Mesenteric fat pad (tissue), 1 donor: ENCODE results near the gene CCDC124. TPM values are rescaled to one million over a fixed set of nuclear protein-coding genes. Genes with fewer than 3 reads are reported as not detected.

Experiments used
- DNase-seq: peaks from one replicate; pipeline ENCODE4 v3.0.0-alpha.2; 2020; ENCODE audit warnings: low spot score
- total RNA-seq: library from RNA; stranded (reverse); fragmentation: NEBNext Ultra II Directional; extraction: Animal tissue kit (Norgen Biotek cat#: 25700); gene quantifications from one replicate; pipeline ENCODE4 v1.2.1, GENCODE V29; 2021
- donor health status: DM: yes; HTN: yes; CAD: no.

CCDC124 gene
- total RNA-seq, 1 donor from 2014 or later: 78.9 TPM

- DNase-seq: no peak
These were observed 19.5 kb downstream of the CCDC124 start for GRCh38 chr19:17951990-17952976.

DNA sequence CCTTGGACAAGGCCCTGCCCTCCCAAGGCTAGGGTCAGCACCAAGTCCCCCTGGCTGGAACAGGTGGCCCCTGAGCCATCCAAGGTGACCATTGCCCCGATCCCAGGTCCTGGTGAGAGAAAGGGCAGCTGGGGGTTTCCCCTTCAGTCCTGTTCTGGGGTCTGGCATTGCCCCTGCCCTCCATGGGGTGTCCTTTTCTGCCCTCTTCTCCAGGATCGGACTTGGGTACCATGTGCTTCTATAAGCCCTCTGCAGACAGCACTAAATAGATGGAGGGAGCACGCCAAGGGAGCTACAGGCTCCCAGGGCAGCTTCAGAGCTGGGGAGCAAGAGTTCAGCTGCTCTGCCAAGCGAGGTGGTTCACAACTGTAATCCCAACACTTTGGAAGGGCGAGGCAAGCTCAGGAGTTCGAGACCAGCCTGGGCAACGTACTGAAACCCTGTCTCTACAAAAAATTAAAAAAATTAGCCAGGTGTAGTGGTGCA, 20.5 kb downstream of the CCDC124 start:
- DNase-seq: no peak

DNA sequence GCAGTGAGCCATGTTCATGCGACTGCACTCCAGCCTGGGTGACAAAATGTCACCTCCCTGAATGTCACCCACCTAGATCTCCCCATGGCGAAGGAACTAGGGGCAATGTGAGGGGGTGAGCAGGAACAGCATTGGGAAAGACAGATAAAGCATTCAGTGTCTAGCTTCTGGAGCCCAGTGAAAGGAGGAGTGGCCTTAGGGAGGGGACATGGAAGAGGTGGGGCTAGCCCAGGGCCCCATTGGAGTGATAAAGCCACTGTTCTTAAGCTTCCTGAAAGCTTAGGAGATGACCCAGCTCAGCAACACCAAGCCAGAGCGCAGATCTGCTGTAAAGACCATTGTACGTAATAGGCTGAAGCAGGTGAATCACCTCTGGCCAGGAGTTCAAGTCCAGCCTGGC, 21.1 kb downstream of the CCDC124 start:
- DNase-seq: no peak

DNA sequence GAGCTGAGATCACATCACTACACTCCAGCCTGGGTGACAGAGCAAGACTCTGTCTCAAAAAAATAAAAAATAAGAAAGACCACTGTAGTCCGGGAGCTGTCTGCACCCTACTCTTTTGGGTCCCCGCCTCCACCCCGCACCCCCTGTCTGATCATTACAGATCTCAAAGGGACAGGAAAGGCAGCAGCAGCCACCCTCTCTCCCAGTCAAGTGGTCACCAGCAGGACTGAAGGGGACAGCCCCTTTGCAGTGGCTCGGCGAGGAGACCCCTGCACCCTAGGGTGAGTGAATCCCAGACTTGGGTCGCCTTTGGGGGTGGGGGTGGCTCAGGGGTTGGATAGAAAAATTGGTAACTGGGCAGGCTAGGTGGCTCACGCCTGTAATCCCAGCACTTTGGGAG, 21.6 kb downstream of the CCDC124 start:
- DNase-seq: no peak

- no peak for DNase-seq
These were observed 24.5 kb downstream of the CCDC124 start for GRCh38 chr19:17957149-17957849.

DNA sequence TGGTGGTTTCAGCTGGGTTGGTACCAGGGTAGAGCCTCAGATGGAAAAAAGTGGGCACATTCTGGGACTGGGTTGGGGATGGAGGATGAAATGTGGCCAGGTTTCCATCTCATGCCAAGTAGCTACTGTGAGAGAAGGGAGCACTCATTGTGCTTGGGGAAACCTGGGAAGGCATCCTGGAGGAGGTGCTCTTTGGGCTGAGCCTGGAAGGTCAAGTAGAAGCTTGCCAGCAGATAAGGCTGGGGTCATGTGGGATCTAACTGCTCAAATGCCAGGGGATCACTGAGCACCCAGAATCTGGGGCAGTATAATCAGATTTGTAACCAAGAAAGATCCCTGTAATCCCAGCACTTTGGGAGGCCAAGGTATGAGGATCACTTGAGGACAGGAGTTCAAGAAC, 25.1 kb downstream of the CCDC124 start:
- DNase-seq: no peak

DNA sequence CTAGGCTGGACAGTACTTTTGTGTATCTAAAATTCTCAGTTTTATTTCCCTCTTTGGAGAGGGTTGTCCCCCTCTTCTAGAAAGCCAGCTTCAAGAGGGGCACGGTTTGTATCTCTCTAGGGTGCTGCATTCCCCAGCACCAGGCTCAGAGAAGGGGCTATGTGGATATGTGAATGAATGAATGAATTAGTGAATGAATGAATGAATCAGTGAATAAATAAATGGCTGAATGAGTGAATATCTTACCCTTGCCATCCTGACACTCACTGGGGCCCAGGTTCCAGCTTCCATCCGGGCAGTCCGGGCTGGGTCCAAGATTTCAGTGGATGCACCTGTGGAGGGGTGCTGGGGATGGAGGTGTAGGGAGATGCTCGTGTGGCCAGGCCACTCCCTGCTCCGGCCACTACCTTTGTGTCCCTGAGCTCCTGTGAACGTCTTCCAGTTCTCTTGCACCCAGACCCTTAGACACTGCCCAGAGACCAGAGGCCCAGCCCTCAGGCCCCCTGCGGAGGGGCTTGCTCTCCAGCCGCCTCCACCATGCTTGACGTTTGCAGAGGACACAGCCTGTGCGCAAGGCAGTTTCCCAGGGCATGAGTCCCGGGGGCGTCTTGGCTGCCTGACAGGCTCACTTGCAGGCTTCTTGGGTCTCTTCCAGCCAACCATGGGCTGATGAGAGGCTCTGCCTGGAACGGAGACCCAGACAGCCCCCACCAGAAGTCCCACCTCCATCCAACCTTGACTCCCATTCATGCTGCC, 31.3 kb downstream of the CCDC124 start:
- no peak for DNase-seq

DNA sequence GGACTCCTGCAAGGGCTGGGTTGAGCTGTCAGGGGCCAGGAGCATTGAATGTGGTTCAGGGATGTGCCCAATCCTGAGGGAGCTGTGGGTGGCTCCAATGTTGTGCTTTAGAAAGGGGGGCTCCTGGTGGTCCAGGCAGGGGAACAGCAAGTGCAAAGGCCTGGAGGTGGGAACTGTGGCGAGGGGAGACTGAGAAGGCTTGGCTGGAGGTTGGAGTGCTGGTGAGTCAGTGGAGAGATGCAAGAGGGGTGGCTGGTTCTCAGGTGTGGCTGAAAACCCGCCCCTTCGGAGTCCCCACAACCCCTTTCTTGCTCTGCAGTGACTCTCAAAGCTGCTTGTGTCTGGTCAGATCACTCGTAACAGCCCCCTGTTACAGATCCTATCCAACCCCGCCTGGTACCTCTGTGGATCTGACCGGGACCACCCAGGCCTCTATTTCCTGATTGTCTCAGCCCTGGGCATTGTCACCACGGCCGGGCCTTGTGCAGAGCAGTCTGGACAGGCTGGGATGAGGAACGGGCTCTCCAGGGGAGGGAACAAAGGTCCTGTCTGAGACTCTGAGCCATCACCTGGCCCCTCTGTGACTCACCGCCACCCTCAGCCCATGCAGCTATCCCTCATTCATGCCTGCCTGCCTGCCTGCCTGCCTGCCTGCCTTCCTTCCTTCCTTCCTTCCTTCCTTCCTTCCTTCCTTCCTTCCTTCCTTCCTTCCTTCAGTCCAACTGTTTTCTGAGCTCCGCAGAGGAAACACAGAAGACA, 32.7 kb downstream of the CCDC124 start:
- no peak for DNase-seq

GRCh38 chr19:17966129-17966483, 33.3 kb downstream of the CCDC124 start:
- no peak for DNase-seq

- no peak for DNase-seq
These were observed 33.9 kb downstream of the CCDC124 start, which contains the start of gene KCNN1 for GRCh38 chr19:17966550-17967256. KCNN1 (plus strand) TSS chr19:17967107; CDS start chr19:17973889, 6,782 bp downstream.

DNA sequence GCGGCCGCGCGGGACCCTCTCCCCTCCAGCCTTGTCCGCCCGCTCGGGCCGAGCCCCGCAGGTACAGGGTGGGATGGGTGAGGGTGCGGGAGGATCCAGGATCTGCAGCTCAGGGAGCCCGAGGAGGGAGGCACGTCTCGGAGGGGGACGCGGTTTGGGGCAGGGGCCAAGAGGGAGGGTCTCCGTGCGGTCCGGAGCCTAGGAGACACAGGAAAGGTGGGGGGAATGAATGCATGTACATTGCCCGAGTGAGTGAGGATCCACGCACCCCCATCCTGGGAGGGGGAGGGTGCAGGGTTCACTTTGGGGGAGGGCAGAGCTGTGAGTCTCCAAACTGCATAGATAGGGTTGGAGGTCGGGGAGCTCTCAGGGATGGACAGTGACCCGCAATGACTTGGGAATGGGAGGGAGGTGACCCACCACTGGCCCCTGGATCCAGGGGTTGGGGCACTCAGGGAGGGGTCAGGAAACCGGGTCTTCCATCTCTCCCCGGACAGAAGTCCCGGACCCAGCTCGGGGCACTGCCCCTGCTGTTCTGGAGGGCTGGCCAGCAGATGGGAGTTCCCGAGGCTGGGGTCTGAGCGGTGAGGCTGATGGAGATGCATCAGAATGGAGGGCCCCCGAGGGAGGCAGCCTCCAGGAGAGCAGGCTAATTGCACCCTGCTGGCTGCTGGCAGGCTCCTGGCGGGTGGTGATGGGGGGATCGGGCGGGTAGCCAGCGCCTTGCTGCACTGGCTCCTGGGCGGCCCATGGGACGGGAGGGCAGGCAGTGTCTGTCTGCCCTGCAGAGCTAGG, 34.6 kb downstream of the CCDC124 start:
- DNase-seq: no peak

DNA sequence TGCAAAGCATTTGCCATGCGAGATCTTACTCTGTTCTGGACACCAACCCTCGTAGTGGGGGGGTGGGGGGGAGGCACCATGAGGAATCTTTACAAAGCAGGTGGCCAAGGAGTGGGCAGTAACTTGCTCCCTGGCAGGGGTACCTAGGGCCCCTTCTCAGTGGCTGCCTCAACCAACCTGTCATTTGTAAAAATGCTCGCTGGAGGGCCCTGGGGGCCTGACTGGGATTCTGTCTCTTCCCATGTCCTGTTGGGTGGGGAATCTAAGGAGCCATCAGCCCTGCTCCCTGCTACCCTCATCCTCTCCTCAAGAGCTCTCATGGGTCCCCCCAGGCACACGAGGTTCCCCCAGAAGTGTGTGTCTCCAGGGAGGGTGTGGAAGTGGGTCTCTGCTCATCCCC, 35.5 kb downstream of the CCDC124 start:
- DNase-seq: no peak

- DNase-seq: no peak
These were observed 36.4 kb downstream of the CCDC124 start for GRCh38 chr19:17969096-17969792.

DNA sequence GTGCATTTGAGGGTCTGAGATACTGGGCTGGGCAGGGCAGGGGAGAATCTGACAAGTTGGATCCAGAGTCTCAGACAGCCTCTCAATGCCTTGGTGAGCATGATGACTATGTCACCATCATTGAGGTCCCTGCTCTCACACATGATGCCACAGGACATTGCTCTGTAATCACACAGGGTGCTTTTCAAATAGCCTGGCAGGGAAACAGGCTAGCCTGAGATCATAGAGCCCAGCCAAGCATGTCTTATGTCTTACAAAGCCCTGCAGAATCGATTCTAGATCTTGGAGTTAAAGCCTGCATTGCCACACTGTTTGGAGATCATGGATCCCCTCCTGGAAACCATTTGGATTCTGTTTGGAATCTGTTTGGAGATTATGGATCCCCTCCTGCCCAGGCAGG, 39.4 kb downstream of the CCDC124 start:
- no peak for DNase-seq

GRCh38 chr19:17973759-17974158, 40.9 kb downstream of the CCDC124 start:
- no peak for DNase-seq

DNA sequence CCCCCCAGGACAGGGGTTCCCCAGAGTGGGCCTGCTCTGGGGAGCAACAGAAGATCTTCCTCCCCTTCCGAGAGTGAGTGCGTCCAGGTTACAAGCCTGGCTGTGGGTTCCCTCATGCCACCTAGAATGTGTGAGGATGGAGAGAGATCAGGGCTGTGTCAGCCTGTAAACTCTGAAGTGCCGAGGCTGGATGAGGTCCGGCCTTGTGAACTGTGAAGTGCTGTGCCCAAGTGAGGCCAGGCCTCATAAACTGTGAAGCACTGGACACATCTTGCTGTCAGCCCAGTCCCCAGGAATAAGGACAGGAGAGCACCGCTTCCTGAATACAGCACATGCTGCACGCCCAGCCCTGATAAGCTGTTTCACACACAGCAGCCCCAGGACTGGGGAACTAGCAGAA, 41.7 kb downstream of the CCDC124 start:
- DNase-seq: no peak

- DNase-seq: no peak
These were observed 42.2 kb downstream of the CCDC124 start for GRCh38 chr19:17975032-17975431.

DNA sequence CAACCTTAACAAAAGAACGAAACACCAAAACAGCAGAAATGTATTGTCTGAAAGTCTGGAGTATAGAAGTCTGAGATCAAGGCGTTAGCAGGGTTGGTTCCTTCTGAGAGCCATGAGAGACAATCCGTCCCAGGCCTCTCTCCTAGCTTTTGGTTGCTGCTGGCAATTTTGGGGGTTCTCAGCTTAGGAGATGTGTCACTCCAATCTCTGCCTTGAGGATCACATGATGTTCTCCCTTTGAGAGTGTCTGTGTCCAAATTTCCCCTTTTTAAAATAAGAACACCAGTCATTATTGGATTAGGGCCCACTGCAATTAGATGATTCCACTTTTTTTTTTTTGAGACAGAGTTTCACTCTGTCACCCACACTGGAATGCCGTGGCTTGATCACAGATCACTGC, 44.2 kb downstream of the CCDC124 start:
- no peak for DNase-seq

DNA sequence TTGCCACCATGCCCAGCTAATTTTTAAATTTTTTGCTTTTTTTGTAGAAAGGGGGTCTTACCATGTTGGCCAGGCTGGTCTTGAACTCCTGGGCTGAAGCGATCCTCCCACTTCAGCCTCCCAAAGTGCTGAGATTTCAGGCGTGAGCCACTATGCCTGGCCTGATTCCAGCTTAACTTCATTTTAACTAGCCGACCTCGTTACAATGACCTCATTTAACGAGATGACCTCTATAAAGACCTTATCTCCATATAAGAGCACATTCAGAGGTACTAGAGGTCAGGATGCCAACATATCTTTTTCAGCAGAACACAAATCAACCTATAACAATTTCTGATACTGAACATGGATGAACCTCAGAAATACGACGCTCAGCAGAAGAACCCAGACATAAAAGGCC, 44.7 kb downstream of the CCDC124 start:
- DNase-seq: no peak
